ENCODE data around the gene FOXN1. TPM values are rescaled to one million over a fixed set of nuclear protein-coding genes. Genes with fewer than 3 reads are reported as not detected.

FOXN1 gene
- total RNA-seq, 1 donor from 2014 or later: not detected

DNA sequence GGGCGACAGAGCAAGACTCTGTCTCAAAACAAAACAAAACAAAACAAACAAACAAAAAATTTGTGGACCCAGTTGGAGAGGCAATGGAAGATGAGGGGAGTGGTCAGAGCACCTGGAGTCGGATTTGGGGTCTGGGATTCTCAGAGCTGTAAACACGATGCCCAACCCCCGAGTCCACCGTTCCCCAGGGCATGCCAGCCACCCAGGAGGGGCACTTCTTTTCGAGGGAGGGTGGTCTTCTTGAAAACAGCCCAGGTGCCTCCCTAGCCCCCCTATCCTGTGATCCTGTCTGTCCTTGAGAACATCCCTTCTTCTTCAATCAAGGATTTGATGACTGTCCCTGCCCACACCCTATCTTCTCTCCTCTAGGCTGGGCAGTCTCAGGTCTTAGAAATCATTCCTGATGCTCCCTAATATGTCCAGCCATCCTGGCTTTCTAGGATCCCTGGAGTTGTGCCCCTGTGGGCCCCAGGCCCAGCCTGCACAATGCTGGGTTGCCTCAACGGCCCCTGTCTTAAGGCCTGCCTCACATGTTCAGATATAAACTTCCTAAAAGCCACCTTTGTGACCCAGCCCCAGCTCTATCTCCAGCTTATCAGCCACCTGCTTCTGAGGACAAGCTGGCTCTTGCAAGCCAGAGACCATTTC is 35.8 kb upstream of the FOXN1 start:
- Histone ChIP-seq H3K79me2 (ENCODE audit: low read depth) (no peaks in the 10 kb centered on the region), H3K36me3 (no peaks in the 10 kb centered on the region), H3K9me3 (ENCODE audit: low read depth) (no peaks in the 10 kb centered on the region), H3K4me1 (no peaks in the 10 kb centered on the region), H3F3A (ENCODE audit: low read depth) (no peaks in the 10 kb centered on the region), H3K27ac (no peak overlapping the region), H3K27me3 (peaks cover 12% of the 10 kb centered on the region), H4K20me1 (ENCODE audit: low read depth) (no peaks in the 10 kb centered on the region), H2AFZ (replicated peaks) (no peak overlapping the region), H3K4me2 (no peak overlapping the region), H3K4me3 (no peak overlapping the region), H3K9ac (no peak overlapping the region)
- H3K36me3 Mint-ChIP-seq: no peaks in the 10 kb centered on the region
- no peak overlapping the region for H3K27ac Mint-ChIP-seq
- peaks cover 12% of the 10 kb centered on the region for H3K4me1 Mint-ChIP-seq
- peaks cover 8% of the 10 kb centered on the region for H3K27me3 Mint-ChIP-seq (ENCODE audit: insufficient read depth, low read depth)
- H3K9me3 Mint-ChIP-seq: no peaks in the 10 kb centered on the region
- DNase-seq (ENCODE audit: low spot score): no peak
- no peak overlapping the region for H3K4me3 Mint-ChIP-seq
- TF ChIP-seq EZH2phosphoT487 (IDR thresholded peaks at IDR 0.05) (no peak), EZH2 (IDR thresholded peaks at IDR 0.05) (no peak), CTCF (IDR thresholded peaks at IDR 0.05) (no peak)

- TF ChIP-seq EZH2 (IDR thresholded peaks at IDR 0.05): no peak
- no peak for TF ChIP-seq EZH2phosphoT487 (IDR thresholded peaks at IDR 0.05)
- TF ChIP-seq CTCF (IDR thresholded peaks at IDR 0.05): no peak
- Histone ChIP-seq H3K79me2 (ENCODE audit: low read depth) (no peaks in the 10 kb centered on the region), H3K9me3 (ENCODE audit: low read depth) (no peaks in the 10 kb centered on the region), H3K4me1 (no peaks in the 10 kb centered on the region), H2AFZ (replicated peaks) (no peak overlapping the region), H3F3A (ENCODE audit: low read depth) (no peaks in the 10 kb centered on the region), H3K4me2 (no peak overlapping the region), H3K4me3 (no peak overlapping the region), H3K36me3 (no peaks in the 10 kb centered on the region), H3K27me3 (peaks cover 12% of the 10 kb centered on the region), H3K27ac (no peak overlapping the region), H3K9ac (no peak overlapping the region), H4K20me1 (ENCODE audit: low read depth) (no peaks in the 10 kb centered on the region)
- peaks cover 11% of the 10 kb centered on the region for H3K4me1 Mint-ChIP-seq
- H3K36me3 Mint-ChIP-seq: no peaks in the 10 kb centered on the region
- H3K27me3 Mint-ChIP-seq (ENCODE audit: insufficient read depth, low read depth): peaks cover 8% of the 10 kb centered on the region
- no peak overlapping the region for H3K27ac Mint-ChIP-seq
- DNase-seq (ENCODE audit: low spot score): no peak
- no peak overlapping the region for H3K4me3 Mint-ChIP-seq
- H3K9me3 Mint-ChIP-seq: no peaks in the 10 kb centered on the region
Measured at GRCh38 chr17:28470914-28471366, 35.2 kb upstream of the FOXN1 start.

DNA sequence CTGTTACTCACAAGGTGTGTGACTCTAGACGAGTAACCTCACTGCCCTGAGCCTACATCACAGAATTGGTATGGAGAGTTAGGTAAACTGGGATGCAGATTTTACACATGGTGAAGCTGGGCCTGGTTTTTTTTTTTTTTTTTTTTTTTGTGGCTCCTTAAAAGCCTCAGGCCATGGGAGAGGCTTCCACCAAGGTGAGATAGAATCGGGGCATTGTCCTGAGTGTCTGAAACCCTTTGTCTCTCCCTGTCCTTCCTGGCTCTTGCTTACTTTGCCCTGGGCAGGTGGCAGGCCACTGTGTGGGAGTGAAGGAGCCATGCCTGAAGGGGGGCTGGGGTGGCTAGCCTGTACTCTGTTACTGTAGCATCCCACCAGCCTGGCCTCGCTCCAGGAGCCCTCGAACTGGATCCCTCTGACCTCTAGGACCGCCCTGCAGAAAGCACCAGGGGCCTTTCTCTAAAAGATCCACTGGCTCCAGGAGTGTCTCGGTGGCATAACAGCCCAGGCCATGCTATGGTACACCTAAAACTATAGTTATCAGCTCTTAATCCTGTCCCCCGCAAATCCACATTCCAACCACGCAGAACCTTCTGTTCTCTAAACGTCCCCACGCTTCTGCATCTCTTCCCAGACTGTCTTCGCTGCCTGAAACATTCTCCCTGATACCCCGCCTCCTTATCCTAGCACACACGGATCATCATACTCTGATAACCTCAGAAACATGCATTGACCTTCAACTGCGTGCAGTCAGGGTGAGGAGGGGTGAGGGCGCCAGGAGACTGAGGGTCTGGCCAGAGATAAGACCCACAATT is 34.4 kb upstream of the FOXN1 start:
- Mint-ChIP-seq H3K27me3 (ENCODE audit: insufficient read depth, low read depth) (peaks cover 4% of the 10 kb centered on the region), H3K4me1 (peaks cover 5% of the 10 kb centered on the region), H3K27ac (no peak overlapping the region), H3K9me3 (no peaks in the 10 kb centered on the region), H3K4me3 (no peak overlapping the region), H3K36me3 (no peaks in the 10 kb centered on the region)
- DNase-seq (ENCODE audit: low spot score): no peak
- Histone ChIP-seq H3K4me3 (no peak overlapping the region), H3F3A (ENCODE audit: low read depth) (no peaks in the 10 kb centered on the region), H4K20me1 (ENCODE audit: low read depth) (no peaks in the 10 kb centered on the region), H3K4me2 (no peak overlapping the region), H3K9me3 (ENCODE audit: low read depth) (no peaks in the 10 kb centered on the region), H2AFZ (replicated peaks) (no peak overlapping the region), H3K79me2 (ENCODE audit: low read depth) (no peaks in the 10 kb centered on the region), H3K4me1 (no peaks in the 10 kb centered on the region), H3K9ac (no peak overlapping the region), H3K27me3 (peaks cover 12% of the 10 kb centered on the region), H3K36me3 (no peaks in the 10 kb centered on the region), H3K27ac (no peak overlapping the region)
- TF ChIP-seq EZH2 (IDR thresholded peaks at IDR 0.05): no peak
